GM12874 (cell line): ENCODE data around the gene BATF2.

ENCODE experiments used
- TF ChIP-seq, protein P1 (sequence below): IDR thresholded peaks from 2 replicates; pipeline ENCODE4 v1.5.1; 2011; ENCODE audit warnings: low read depth, mild to moderate bottlenecking, control low read depth, low read length, moderate library complexity; ENCODE audit not compliant: insufficient read depth

Gene BATF2

DNA sequence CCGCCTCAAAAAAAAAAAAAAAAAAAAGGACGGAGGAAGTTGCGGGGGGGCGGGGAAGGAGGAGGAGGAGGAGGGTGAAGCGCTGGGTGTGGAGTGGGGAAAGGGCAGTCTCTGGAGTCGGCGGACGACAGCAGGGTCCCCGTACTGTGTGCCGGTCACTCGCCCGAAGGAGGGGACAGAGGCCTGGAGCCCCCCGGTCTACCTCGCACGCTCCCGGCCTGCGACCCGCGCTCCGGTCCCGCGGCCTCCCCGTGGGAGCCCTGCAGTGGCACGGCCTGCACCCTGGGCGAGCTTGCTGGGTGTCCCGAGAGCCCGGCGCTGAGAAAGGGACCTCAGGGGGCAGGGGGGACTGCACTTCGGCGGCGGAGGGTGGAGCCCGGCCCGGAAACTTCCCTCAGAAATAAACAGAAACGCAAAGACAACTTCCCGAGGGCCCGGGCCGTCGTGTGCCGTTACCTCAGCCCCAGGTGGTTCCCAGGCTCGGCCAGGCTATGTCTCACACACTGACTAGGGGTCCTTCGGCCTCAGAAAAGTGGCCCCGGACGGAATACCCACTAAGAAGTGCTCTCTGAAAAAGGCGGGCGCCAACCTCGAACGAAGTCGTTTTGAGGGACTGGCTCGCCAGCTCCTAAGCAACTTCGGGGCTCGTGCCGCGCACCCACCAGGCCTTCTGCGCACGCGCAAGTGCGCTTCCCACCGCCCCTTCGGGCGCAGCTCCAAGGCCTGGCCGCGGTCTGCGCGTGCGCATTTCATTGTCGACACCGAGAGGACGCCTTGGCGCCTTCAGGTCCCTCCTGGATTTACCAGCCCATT lies 25.1 kb downstream of the BATF2 start, which contains the start of gene MAJIN:
Gene MAJIN, minus strand, starts transcription at position 688 of the 813 bp plus-strand sequence. CDS start 12,703 bp downstream, outside the sequence.
- TF ChIP-seq, protein P1, sequence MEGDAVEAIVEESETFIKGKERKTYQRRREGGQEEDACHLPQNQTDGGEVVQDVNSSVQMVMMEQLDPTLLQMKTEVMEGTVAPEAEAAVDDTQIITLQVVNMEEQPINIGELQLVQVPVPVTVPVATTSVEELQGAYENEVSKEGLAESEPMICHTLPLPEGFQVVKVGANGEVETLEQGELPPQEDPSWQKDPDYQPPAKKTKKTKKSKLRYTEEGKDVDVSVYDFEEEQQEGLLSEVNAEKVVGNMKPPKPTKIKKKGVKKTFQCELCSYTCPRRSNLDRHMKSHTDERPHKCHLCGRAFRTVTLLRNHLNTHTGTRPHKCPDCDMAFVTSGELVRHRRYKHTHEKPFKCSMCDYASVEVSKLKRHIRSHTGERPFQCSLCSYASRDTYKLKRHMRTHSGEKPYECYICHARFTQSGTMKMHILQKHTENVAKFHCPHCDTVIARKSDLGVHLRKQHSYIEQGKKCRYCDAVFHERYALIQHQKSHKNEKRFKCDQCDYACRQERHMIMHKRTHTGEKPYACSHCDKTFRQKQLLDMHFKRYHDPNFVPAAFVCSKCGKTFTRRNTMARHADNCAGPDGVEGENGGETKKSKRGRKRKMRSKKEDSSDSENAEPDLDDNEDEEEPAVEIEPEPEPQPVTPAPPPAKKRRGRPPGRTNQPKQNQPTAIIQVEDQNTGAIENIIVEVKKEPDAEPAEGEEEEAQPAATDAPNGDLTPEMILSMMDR = no peak

DNA sequence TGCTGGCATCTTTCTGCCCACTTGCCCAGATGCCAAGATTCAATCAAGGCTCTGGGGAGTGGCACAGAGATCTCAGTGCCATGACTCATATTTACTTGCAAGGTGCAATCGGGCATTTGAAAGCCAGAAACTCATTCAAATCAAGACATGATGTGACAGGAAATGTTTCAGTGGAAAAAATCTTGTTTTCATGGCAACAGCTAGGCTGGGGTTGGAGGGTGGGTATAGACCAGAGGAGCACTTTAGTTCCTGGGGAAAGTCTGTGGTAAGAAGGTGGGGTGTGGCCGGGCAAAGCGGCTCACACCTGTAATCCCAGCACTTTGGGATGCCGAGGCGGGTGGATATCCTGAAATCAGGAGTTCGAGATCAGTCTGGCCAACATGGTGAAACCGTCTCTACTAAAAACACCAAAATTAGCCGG lies 26.0 kb downstream of the BATF2 start:
- TF ChIP-seq, protein P1 = no peak

DNA sequence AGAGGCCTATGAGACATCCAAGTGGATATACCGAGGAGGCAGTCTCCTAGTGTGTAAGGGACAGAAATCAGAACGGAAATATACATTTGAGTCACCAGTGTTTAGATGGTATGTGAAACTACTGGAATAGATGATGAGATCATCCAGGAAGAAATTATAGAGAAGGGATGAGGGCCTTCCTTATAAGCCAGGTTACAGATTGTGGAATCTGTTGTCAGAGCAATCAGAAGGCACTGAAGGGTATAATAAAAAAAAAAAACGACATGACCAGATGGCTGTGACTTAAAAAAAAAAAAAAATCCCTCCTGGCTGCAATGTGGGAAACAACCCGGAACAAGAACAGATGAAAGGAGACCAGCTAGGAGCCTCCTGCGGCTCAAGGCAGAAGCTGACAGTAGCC lies 27.6 kb downstream of the BATF2 start:
- TF ChIP-seq, protein P1 = no peak

DNA sequence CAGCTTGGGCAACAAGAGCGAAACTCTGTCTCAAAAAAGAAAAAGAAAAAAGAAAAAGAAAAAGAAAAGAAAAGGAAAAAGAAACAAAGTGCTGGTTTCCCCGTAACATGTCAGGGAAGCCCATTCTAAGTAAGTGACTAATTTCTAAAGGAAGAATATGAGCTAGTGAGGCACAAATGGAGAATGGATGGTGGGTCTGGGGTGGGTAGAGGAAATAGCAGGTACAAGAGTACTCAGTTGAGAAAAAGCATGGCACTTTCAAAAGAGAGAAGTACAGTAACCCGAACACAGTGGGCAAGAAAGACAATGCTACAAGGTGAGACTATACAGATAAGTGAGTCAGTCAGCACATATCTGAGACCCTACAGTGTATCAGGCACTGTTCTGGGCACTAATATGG lies 29.4 kb downstream of the BATF2 start:
- TF ChIP-seq, protein P1 = no peak

DNA sequence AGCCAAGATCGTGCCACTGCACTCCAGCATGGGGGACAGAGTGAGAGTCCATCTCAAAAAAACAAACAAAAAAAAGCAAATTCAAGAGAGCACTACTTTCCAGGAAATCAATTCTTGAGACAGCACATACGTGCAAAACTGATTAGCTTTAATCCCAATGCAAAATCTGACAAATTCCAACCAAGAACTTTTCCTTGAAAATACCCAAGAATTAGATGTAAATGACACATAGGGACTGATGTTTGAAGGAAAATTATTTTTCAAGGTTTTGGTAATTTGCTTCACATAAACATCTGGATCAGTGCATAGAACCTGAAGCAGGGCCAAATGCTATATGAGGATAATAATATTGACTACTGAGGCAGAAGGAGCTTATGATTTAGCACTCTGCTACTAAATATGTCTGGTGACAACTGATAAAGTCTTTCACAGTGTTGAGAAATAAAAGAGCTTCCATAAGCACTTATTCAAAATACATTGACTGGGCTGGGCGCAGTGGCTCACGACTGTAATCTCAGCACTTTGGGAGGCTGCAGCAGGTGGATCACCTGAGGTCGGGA lies 33.6 kb downstream of the BATF2 start:
- TF ChIP-seq, protein P1 = no peak

DNA sequence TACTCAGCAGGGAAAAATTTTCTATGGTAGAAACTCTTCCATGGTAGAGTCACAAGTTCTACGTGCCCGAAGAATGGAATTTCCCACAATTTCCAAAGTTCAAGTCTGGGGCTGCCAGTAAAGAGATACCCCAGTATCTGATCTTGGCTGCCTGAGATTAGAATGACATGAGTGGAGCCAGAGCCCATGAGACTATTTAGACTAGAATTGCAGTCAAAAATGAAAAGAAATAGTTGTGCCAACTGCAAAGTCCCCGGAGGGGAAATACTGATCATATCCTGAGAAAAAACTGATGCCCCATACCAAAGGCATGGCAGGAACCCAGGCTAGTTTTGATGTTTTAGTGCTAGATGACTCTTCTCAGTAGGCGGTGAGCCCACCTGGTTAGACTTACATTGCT lies 36.1 kb downstream of the BATF2 start:
- TF ChIP-seq, protein P1 = no peak

DNA sequence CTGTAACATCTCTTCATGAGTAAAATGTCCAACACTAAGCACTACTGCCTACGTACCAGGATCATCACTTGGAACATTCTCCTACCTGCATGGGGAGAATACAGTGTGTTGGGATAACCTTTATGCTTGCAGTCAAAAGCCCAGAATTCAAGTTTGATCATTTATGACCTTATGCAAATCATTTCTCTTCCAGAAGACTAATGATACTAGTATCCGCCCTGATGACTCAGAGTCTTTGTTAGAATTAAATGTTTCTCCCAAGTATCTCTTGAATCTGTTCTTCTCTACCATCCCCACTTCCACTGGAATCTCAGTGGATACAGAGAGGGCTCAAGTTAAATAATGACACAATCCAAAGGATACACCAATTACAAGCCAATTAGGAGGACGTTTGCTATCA lies 37.3 kb downstream of the BATF2 start:
- TF ChIP-seq, protein P1 = no peak
